ENCODE measurements around the gene TNRC6B. TPM values are rescaled to one million over a fixed set of nuclear protein-coding genes. Genes with fewer than 3 reads are reported as not detected.

Gene TNRC6B
- total RNA-seq (ENCODE audit: unreplicated experiment), result 62.0 TPM
- long read RNA-seq, partial matches to known transcripts, result 5 of 9 reads
- long read RNA-seq, other reads (novel, unspliced or antisense), result 4 of 9 reads

- Mint-ChIP-seq H3K4me3 (ENCODE audit: unreplicated experiment) (peak within 1 kb of the TSS; percentile 94), H3K27ac (ENCODE audit: unreplicated experiment) (peak within 1 kb of the TSS; percentile 99), H3K27me3 (ENCODE audit: unreplicated experiment) (peaks cover 2% of the 10 kb centered on the region), H3K4me1 (ENCODE audit: low read depth, unreplicated experiment) (peaks cover 24% of the 10 kb centered on the region), H3K9me3 (ENCODE audit: unreplicated experiment) (peaks cover 5% of the 10 kb centered on the region), H3K36me3 (ENCODE audit: unreplicated experiment) (no peaks in the 10 kb centered on the region)
- peak; percentile 31 for DNase-seq
- TF ChIP-seq CTCF (IDR thresholded peaks at IDR 0.05; ENCODE audit: partially characterized antibody, unreplicated experiment), result no peak
Observed at GRCh38 chr22:40177738-40178416, at the start of gene TNRC6B. TSS of gene TNRC6B (plus strand) at chr22:40177925. CDS start at chr22:40178136, 211 bp downstream.

GRCh38 chr22:40128989-40129388 is 48.7 kb upstream of the TNRC6B start:
- Mint-ChIP-seq H3K4me1 (ENCODE audit: low read depth, unreplicated experiment) (no peaks in the 10 kb centered on the region), H3K4me3 (ENCODE audit: unreplicated experiment) (no peak overlapping the region), H3K27me3 (ENCODE audit: unreplicated experiment) (no peaks in the 10 kb centered on the region), H3K9me3 (ENCODE audit: unreplicated experiment) (no peaks in the 10 kb centered on the region), H3K36me3 (ENCODE audit: unreplicated experiment) (no peaks in the 10 kb centered on the region), H3K27ac (ENCODE audit: unreplicated experiment) (no peak overlapping the region)
- TF ChIP-seq CTCF (IDR thresholded peaks at IDR 0.05; ENCODE audit: partially characterized antibody, unreplicated experiment), result no peak
- DNase-seq, result no peak

GRCh38 chr22:40137132-40137531 is 40.6 kb upstream of the TNRC6B start:
- no peaks in the 10 kb centered on the region for H3K4me1 Mint-ChIP-seq (ENCODE audit: low read depth, unreplicated experiment)
- no peaks in the 10 kb centered on the region for H3K36me3 Mint-ChIP-seq (ENCODE audit: unreplicated experiment)
- H3K27me3 Mint-ChIP-seq (ENCODE audit: unreplicated experiment), result peaks cover 4% of the 10 kb centered on the region
- no peak for TF ChIP-seq CTCF (IDR thresholded peaks at IDR 0.05; ENCODE audit: partially characterized antibody, unreplicated experiment)
- H3K4me3 Mint-ChIP-seq (ENCODE audit: unreplicated experiment), result no peak overlapping the region
- no peaks in the 10 kb centered on the region for H3K9me3 Mint-ChIP-seq (ENCODE audit: unreplicated experiment)
- no peak for DNase-seq
- H3K27ac Mint-ChIP-seq (ENCODE audit: unreplicated experiment), result no peak overlapping the region

- TF ChIP-seq CTCF (IDR thresholded peaks at IDR 0.05; ENCODE audit: partially characterized antibody, unreplicated experiment), result no peak
- Mint-ChIP-seq H3K9me3 (ENCODE audit: unreplicated experiment) (no peaks in the 10 kb centered on the region), H3K4me1 (ENCODE audit: low read depth, unreplicated experiment) (no peaks in the 10 kb centered on the region), H3K27me3 (ENCODE audit: unreplicated experiment) (peaks cover 4% of the 10 kb centered on the region), H3K27ac (ENCODE audit: unreplicated experiment) (no peak overlapping the region), H3K4me3 (ENCODE audit: unreplicated experiment) (no peak overlapping the region), H3K36me3 (ENCODE audit: unreplicated experiment) (no peaks in the 10 kb centered on the region)
- DNase-seq, result no peak
Observed at GRCh38 chr22:40138866-40139265, 38.9 kb upstream of the TNRC6B start.

- Mint-ChIP-seq H3K9me3 (ENCODE audit: unreplicated experiment) (no peaks in the 10 kb centered on the region), H3K4me3 (ENCODE audit: unreplicated experiment) (no peak overlapping the region), H3K27ac (ENCODE audit: unreplicated experiment) (no peak overlapping the region), H3K4me1 (ENCODE audit: low read depth, unreplicated experiment) (no peaks in the 10 kb centered on the region), H3K36me3 (ENCODE audit: unreplicated experiment) (no peaks in the 10 kb centered on the region), H3K27me3 (ENCODE audit: unreplicated experiment) (no peaks in the 10 kb centered on the region)
- DNase-seq, result peak; percentile 24
- TF ChIP-seq CTCF (IDR thresholded peaks at IDR 0.05; ENCODE audit: partially characterized antibody, unreplicated experiment), result no peak
Observed at GRCh38 chr22:40147388-40148176, 30.1 kb upstream of the TNRC6B start.

Measured in glutamatergic neuron (in vitro differentiated cells).